Mononuclear cell (primary cell): ENCODE measurements around the gene NR0B2. TPM values are rescaled to one million over a fixed set of nuclear protein-coding genes. Genes with fewer than 3 reads are reported as not detected.
A peak's percentile ranks its signal among the peaks of the same experiment; 100 is the strongest.

Experiments used
- H3K27me3 ChIP-seq: 2 replicates; pipeline ENCODE4 v1.6.0; 2011; ENCODE audit warnings: low read length, control low read depth; ENCODE audit not compliant: insufficient read depth
- H3K4me1 ChIP-seq: 2 replicates; pipeline ENCODE4 v1.5.1; 2011; ENCODE audit warnings: mild to moderate bottlenecking, low read length, control low read depth; ENCODE audit not compliant: insufficient read depth
- H3K4me3 ChIP-seq: 2 replicates; pipeline ENCODE4 v1.5.1; 2011; ENCODE audit warnings: mild to moderate bottlenecking, low read length, moderate library complexity
- H3K9me3 ChIP-seq: 2 replicates; pipeline ENCODE4 v1.5.1; 2011; ENCODE audit warnings: low read depth, mild to moderate bottlenecking, control low read depth, low read length
- total RNA-seq: library from RNA; depleted of rRNA; stranded (reverse); fragments of >200 nt; gene quantifications from one replicate; pipeline ENCODE4 v1.2.3, GENCODE V29; 2012

NR0B2 gene
- total RNA-seq, 1 donor = not detected

DNA sequence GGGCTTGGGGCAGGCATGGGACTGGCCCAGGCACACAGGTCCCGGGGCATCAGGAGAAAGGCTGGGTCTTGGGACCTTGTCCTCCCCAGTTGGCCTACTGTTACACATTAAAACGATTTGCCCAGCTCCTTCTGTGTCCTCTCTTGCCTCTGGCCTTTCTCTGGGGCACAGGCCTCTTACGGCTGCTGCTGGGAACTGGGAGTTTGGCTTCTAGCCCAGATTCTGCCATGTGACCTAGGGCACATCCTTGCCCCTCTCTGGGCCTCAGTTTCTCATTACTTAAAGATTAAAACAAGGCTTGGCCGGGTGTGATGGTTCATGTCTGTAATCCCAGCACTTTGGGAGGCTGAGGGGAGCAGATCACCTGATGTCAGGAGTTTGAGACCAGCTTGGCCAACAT is 32.5 kb upstream of the NR0B2 start:
- no peaks in the 10 kb centered on the region for H3K4me1 ChIP-seq
- H3K4me3 ChIP-seq = no peak overlapping the region
- H3K27me3 ChIP-seq = no peaks in the 10 kb centered on the region
- H3K9me3 ChIP-seq = no peaks in the 10 kb centered on the region

DNA sequence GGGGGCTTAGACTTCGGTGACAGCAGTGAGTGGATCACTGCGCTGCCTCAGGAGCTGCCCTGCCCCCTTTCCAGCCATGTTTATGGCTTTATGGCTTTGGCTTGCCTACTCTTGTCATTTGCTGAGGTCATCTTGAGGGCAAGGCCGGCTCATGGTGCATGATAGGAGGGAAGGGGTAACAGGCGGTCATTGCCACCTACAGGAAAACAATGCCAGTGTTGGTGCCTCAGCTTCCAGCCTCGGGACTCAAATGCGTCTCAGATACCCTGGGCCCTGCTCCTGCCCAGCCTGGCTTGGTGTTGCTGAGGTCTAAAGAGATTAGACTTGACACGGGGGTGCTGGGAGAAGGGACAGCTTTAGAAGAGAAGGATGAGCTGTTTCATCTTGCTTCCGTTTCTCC is 32.0 kb upstream of the NR0B2 start:
- Histone ChIP-seq H3K4me3 (no peak overlapping the region), H3K4me1 (no peaks in the 10 kb centered on the region), H3K27me3 (no peaks in the 10 kb centered on the region), H3K9me3 (no peaks in the 10 kb centered on the region)

DNA sequence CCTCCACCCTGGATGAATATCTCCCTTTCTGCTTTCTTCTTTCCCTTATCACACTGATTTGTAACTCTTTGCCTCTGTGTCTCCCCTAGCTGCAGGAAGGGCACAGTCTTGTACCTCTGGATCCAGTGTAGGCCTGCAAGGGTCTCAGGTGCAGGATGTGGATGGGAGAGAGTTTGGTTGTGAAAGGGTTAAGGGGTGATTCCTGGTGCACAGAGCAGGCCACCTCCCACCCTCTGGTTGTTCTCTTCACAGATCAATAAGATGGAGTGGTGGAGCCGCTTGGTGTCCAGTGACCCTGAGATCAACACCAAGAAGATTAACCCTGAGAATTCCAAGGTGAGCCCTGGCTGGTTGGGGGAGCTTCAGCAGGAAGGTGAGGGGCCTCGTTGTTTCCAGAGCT is 31.4 kb upstream of the NR0B2 start:
- Histone ChIP-seq H3K4me3 (no peak overlapping the region), H3K9me3 (no peaks in the 10 kb centered on the region), H3K4me1 (no peaks in the 10 kb centered on the region), H3K27me3 (no peaks in the 10 kb centered on the region)

- no peaks in the 10 kb centered on the region for H3K9me3 ChIP-seq
- no peaks in the 10 kb centered on the region for H3K4me1 ChIP-seq
- no peaks in the 10 kb centered on the region for H3K27me3 ChIP-seq
- no peak overlapping the region for H3K4me3 ChIP-seq
Observed at GRCh38 chr1:26942656-26943055, 28.9 kb upstream of the NR0B2 start.

- no peaks in the 10 kb centered on the region for H3K27me3 ChIP-seq
- no peaks in the 10 kb centered on the region for H3K9me3 ChIP-seq
- H3K4me1 ChIP-seq = no peaks in the 10 kb centered on the region
- H3K4me3 ChIP-seq = no peak overlapping the region
Observed at GRCh38 chr1:26941311-26941710, 27.5 kb upstream of the NR0B2 start.

- Histone ChIP-seq H3K4me3 (no peak overlapping the region), H3K4me1 (no peaks in the 10 kb centered on the region), H3K9me3 (no peaks in the 10 kb centered on the region), H3K27me3 (no peaks in the 10 kb centered on the region)
Observed at GRCh38 chr1:26938659-26939025, 24.9 kb upstream of the NR0B2 start.

GRCh38 chr1:26938004-26938658 is 24.4 kb upstream of the NR0B2 start:
- H3K9me3 ChIP-seq = no peaks in the 10 kb centered on the region
- no peaks in the 10 kb centered on the region for H3K4me1 ChIP-seq
- H3K27me3 ChIP-seq = no peaks in the 10 kb centered on the region
- H3K4me3 ChIP-seq = no peak overlapping the region

GRCh38 chr1:26936823-26937222 is 23.0 kb upstream of the NR0B2 start:
- Histone ChIP-seq H3K9me3 (no peaks in the 10 kb centered on the region), H3K4me3 (no peak overlapping the region), H3K4me1 (peaks cover 11% of the 10 kb centered on the region), H3K27me3 (no peaks in the 10 kb centered on the region)

DNA sequence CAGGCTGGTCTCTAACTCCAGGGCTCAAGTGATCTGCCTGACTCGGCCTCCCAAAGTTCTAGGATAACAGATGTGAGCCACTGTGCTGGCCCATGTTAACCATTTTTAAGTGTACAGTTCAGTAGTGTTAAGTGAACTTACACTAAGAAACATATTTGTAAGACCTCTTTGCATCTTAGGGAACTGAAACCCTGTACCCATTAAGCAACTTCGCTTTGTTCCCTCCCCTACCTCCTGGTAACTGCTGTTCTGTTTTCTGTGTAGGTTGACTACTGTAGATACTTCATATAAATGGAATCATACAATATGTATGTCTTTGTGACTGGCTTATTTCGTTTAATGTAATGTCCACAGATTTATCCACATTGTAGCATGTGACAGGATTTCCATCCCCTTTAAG is 18.8 kb upstream of the NR0B2 start:
- Histone ChIP-seq H3K4me1 (peaks cover 11% of the 10 kb centered on the region), H3K9me3 (no peaks in the 10 kb centered on the region), H3K27me3 (no peaks in the 10 kb centered on the region), H3K4me3 (no peak overlapping the region)

GRCh38 chr1:26923711-26924110 is 9.9 kb upstream of the NR0B2 start:
- H3K27me3 ChIP-seq = no peaks in the 10 kb centered on the region
- no peak overlapping the region for H3K4me3 ChIP-seq
- no peaks in the 10 kb centered on the region for H3K9me3 ChIP-seq
- peaks cover 24% of the 10 kb centered on the region for H3K4me1 ChIP-seq

GRCh38 chr1:26922901-26923300 is 9.1 kb upstream of the NR0B2 start:
- Histone ChIP-seq H3K4me1 (peaks cover 24% of the 10 kb centered on the region), H3K27me3 (no peaks in the 10 kb centered on the region), H3K4me3 (no peak overlapping the region), H3K9me3 (no peaks in the 10 kb centered on the region)

DNA sequence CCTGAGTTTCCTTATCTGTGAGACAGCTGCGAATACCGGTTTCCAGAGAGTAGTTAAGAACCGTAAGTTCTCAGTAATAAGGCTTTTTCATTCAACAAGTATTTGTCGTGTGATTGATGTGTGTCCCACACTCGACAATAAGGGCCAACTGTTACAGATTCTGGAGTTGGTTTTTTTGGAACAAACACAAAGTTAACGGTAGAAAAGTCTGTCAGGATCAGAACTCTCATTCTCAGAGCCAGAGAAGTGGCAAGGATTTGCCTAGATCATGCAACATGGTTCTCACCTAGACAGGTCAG is 8.6 kb upstream of the NR0B2 start:
- no peaks in the 10 kb centered on the region for H3K9me3 ChIP-seq
- H3K4me1 ChIP-seq = peaks cover 24% of the 10 kb centered on the region
- peak overlapping the region; percentile 61 for H3K4me3 ChIP-seq
- no peaks in the 10 kb centered on the region for H3K27me3 ChIP-seq

DNA sequence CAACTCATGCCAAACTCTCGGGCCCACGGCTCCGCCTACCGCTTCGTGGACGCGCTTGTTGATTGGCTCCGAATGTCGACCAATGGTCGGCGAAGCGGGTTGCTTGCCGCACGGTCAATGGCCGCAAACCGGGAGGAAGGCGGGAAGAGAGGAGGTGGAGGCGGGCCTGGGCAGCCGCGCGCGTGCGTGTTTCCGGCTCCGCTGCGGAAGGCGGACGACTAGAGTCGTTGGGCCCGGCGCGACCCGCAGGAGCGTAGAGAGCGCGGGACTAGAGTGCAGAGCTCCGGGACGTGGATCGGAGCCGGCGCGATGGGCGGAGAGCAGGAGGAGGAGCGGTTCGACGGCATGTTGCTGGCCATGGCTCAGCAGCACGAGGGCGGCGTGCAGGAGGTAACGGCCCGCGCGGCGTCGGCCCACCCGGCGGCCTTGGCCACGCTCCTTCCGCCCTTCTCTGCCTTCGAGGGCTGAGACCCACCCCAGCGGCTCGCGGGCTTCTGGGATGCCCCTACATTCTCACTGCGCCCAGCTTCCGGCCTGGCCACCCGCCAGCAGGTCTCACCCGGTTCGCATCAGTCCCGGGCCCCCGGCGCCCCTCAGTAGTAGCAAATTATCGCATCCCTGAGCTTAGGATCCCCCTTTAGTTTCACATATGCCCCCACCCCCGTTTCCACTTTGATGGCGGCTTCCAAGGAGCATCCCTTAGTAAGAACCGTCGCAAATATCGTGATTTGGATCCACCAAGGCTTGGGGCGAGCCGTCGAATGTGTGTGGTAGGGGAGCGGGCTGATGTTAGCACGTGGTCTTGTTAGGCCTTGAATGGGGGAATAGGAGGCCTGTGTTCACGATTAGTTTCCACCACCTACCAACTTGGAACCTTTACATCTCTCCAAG is 8.0 kb upstream of the NR0B2 start, which contains the start of gene NUDC:
TSS of gene NUDC (plus strand) at position 204 of the 891 bp plus-strand sequence. CDS start at position 310, 106 bp downstream.
- peak within 1 kb of the TSS; percentile 61 for H3K4me3 ChIP-seq
- H3K9me3 ChIP-seq = no peaks in the 10 kb centered on the region
- no peaks in the 10 kb centered on the region for H3K27me3 ChIP-seq
- peaks cover 24% of the 10 kb centered on the region for H3K4me1 ChIP-seq

- Histone ChIP-seq H3K27me3 (no peaks in the 10 kb centered on the region), H3K4me1 (peaks cover 24% of the 10 kb centered on the region), H3K4me3 (peak overlapping the region; percentile 61), H3K9me3 (no peaks in the 10 kb centered on the region)
Observed at GRCh38 chr1:26921126-26921539, 7.4 kb upstream of the NR0B2 start.

GRCh38 chr1:26915204-26915842 is 1.5 kb upstream of the NR0B2 start:
- Histone ChIP-seq H3K27me3 (no peaks in the 10 kb centered on the region), H3K4me3 (no peak overlapping the region), H3K4me1 (no peaks in the 10 kb centered on the region), H3K9me3 (no peaks in the 10 kb centered on the region)
